CD14-positive monocyte (primary cell): ENCODE results near the gene THAP7. TPM values are rescaled to one million over a fixed set of nuclear protein-coding genes. Genes with fewer than 3 reads are reported as not detected.

Experiments used
- DNase-seq, 3 donors: peaks; one replicate each; pipeline ENCODE4 v3.0.0-alpha.2; 2011 to 2022
- H2AFZ ChIP-seq: 2 replicates; pipeline ENCODE4 v1.6.0; 2012; ENCODE audit warnings: mild to moderate bottlenecking, low read depth, low read length, inconsistent platforms; ENCODE audit not compliant: insufficient read depth, poor library complexity, severe bottlenecking
- H3K27ac ChIP-seq, 2 donors: 1 replicate in 1 of 2; 2 replicates in 1 of 2; pipeline ENCODE4 v1.5.1; 2012 to 2013; ENCODE audit warnings: low read length in 2 of 2, control low read depth in 1 of 2, inconsistent platforms in 1 of 2, low read depth in 1 of 2, mild to moderate bottlenecking in 1 of 2
- H3K27me3 ChIP-seq, 2 donors: one replicate each; pipeline versions ENCODE4 v1.6.0 to v1.6.1; 2011 to 2013; ENCODE audit warnings: low read length in 2 of 2; ENCODE audit not compliant: control insufficient read depth in 2 of 2, insufficient read depth in 2 of 2
- H3K36me3 ChIP-seq, 2 donors: replicated peaks in 1 of 2; 1 replicate in 1 of 2; 2 replicates in 1 of 2; pipeline versions ENCODE4 v1.5.1 to v1.6.1; 2012 to 2013; ENCODE audit warnings: low read length in 2 of 2, control low read depth in 1 of 2, inconsistent platforms in 1 of 2, mild to moderate bottlenecking in 1 of 2; ENCODE audit not compliant: insufficient read depth in 2 of 2, control insufficient read depth in 1 of 2
- H3K4me1 ChIP-seq, 2 donors: 1 replicate in 1 of 2; 2 replicates in 1 of 2; pipeline versions ENCODE4 v1.5.1 to v1.6.1; 2012 to 2013; ENCODE audit warnings: low read length in 2 of 2, control low read depth in 1 of 2, inconsistent platforms in 1 of 2, mild to moderate bottlenecking in 1 of 2, moderate library complexity in 1 of 2; ENCODE audit not compliant: insufficient read depth in 2 of 2, control insufficient read depth in 1 of 2
- H3K4me2 ChIP-seq: replicated peaks from 2 replicates; pipeline ENCODE3; 2012; ENCODE audit warnings: low read length, moderate library complexity, mild to moderate bottlenecking; ENCODE audit not compliant: poor library complexity, severe bottlenecking; ENCODE audit errors: extremely low read depth
- H3K4me3 ChIP-seq, 3 experiments: fragments of 200-600 bp in 1 of 3; sonication (generic) in 1 of 3; replicated peaks in 1 of 3; 1 replicate in 2 of 3; 2 replicates in 1 of 3; pipeline ENCODE4 v1.5.1; 2011 to 2013; ENCODE audit warnings: low read length in 3 of 3, mild to moderate bottlenecking in 3 of 3, control low read depth in 2 of 3, low read depth in 2 of 3, inconsistent platforms in 1 of 3, moderate library complexity in 1 of 3
- H3K79me2 ChIP-seq: 2 replicates; pipeline ENCODE4 v1.6.0; 2012; ENCODE audit warnings: mild to moderate bottlenecking, control low read depth, inconsistent platforms, low read length, moderate library complexity; ENCODE audit not compliant: insufficient read depth
- H3K9ac ChIP-seq: 2 replicates; pipeline ENCODE4 v1.6.0; 2017; ENCODE audit warnings: low read length, mild to moderate bottlenecking; ENCODE audit not compliant: insufficient read depth, poor library complexity, severe bottlenecking
- H3K9me3 ChIP-seq, 2 donors: replicated peaks in 1 of 2; 1 replicate in 1 of 2; 2 replicates in 1 of 2; pipeline versions ENCODE4 v1.5.1 to v1.6.1; 2012 to 2013; ENCODE audit warnings: low read length in 2 of 2, control low read depth in 1 of 2; ENCODE audit not compliant: control insufficient read depth in 1 of 2, insufficient read depth in 1 of 2
- H4K20me1 ChIP-seq: 2 replicates; pipeline ENCODE4 v1.6.0; 2012; ENCODE audit warnings: mild to moderate bottlenecking, low read length, control low read depth, moderate library complexity; ENCODE audit not compliant: insufficient read depth
- H3K27ac Mint-ChIP-seq, 7 donors: one replicate each; pipeline ENCODE4 v1.8.0; 2020; ENCODE audit warnings: mild to moderate bottlenecking in 7 of 7, mixed read lengths in 7 of 7, moderate library complexity in 6 of 7, inconsistent platforms in 2 of 7
- H3K27me3 Mint-ChIP-seq, 3 donors: one replicate each; pipeline ENCODE4 v1.8.0; 2021 to 2022; ENCODE audit warnings: low read depth in 3 of 3, mild to moderate bottlenecking in 3 of 3, mixed read lengths in 3 of 3, moderate library complexity in 3 of 3, inconsistent platforms in 1 of 3
- H3K36me3 Mint-ChIP-seq, 2 donors: one replicate each; pipeline ENCODE4 v1.8.0; 2020; ENCODE audit warnings: mixed read lengths in 2 of 2, inconsistent platforms in 1 of 2, mild to moderate bottlenecking in 1 of 2
- H3K4me1 Mint-ChIP-seq: one replicate; pipeline ENCODE4 v1.8.0; 2020; ENCODE audit warnings: mild to moderate bottlenecking, mixed read lengths
- H3K4me3 Mint-ChIP-seq, 2 donors: one replicate each; pipeline ENCODE4 v1.8.0; 2020; ENCODE audit warnings: mild to moderate bottlenecking in 2 of 2, mixed read lengths in 2 of 2, moderate library complexity in 1 of 2
- H3K9me3 Mint-ChIP-seq, 7 donors: one replicate each; pipeline ENCODE4 v1.8.0; 2020 to 2022; ENCODE audit warnings: mixed read lengths in 7 of 7, mild to moderate bottlenecking in 6 of 7, moderate library complexity in 6 of 7, inconsistent platforms in 2 of 7
- WGBS: methylation state at CpG from one replicate; pipeline ENCODE4 v1.1.5; 2013; ENCODE audit warnings: missing lambda C conversion rate; ENCODE audit not compliant: insufficient coverage; 5-methylcytosine and 5-hydroxymethylcytosine counted together
- intact Hi-C, 2 donors: fragments of 100-400 bp; cut with micrococcal nuclease; formaldehyde crosslinking; loops; one replicate each; pipeline versions ENCODE4 v1.15.0 to v1.15.1; 2023
- polyA plus RNA-seq, 3 donors: library from polyadenylated mRNA; depleted of rRNA in 1 of 3; unstranded in 2 of 3; stranded (reverse) in 1 of 3; fragments of 300-500 nt in 2 of 3; fragments of >200 nt in 1 of 3; fragmentation: Illumina TruSeq in 2 of 3; gene quantifications; 1 replicate in 2 of 3; 2 replicates in 1 of 3; pipeline ENCODE4 v1.2.3, GENCODE V29; 2012 to 2021
- TF ChIP-seq, protein P1 (sequence below): fragments of 200-600 bp; IDR thresholded peaks from one replicate; pipeline ENCODE4 v1.8.0; 2022; ENCODE audit warnings: antibody characterized with exemption, mild to moderate bottlenecking

Gene THAP7
- polyA plus RNA-seq, 3 donors, result 18.4 to 22.9 (median 19.8) TPM

DNA sequence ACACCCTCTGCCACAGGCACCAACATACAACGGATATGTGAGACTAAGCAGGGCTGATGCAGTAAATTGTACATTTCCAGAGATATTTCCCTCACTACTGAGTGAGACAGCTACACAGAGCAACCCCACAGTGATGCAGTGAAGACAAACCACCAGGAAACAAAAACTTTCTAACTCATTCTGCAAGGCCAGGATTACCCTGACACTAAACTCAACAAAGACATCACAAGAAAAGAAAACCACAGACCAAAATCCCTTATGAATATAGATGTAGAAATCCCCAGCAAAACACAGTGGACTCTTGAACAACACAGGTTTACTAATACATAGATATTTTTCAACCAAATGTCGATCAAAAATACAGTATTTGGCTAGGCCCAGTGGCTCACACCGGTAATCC is 32.0 kb upstream of the THAP7 start:
- peak overlapping the region in 1 of 7 donors; percentile 13 for H3K27ac Mint-ChIP-seq
- H3K4me3 Mint-ChIP-seq, result no peak overlapping the region
- intact Hi-C loops, result no loop called here
- no peak for DNase-seq
- Histone ChIP-seq H3K9me3 (no peaks in the 10 kb centered on the region), H3K27ac (no peak overlapping the region), H3K4me1 (no peaks in the 10 kb centered on the region), H3K36me3 (no peaks in the 10 kb centered on the region), H3K4me2 (no peak overlapping the region), H4K20me1 (no peaks in the 10 kb centered on the region), H3K4me3 (no peak overlapping the region), H3K9ac (no peak overlapping the region), H2AFZ (no peak overlapping the region), H3K79me2 (no peaks in the 10 kb centered on the region), H3K27me3 (peaks cover 9 to 30% of the 10 kb centered on the region in 2 donors)
- H3K9me3 Mint-ChIP-seq, result peaks cover 0 to 5% (median 0%) of the 10 kb centered on the region in 7 donors
- H3K36me3 Mint-ChIP-seq, result no peaks in the 10 kb centered on the region
- H3K4me1 Mint-ChIP-seq, result no peaks in the 10 kb centered on the region
- peaks cover 32 to 42% (median 40%) of the 10 kb centered on the region in 3 donors for H3K27me3 Mint-ChIP-seq
- TF ChIP-seq, protein P1, sequence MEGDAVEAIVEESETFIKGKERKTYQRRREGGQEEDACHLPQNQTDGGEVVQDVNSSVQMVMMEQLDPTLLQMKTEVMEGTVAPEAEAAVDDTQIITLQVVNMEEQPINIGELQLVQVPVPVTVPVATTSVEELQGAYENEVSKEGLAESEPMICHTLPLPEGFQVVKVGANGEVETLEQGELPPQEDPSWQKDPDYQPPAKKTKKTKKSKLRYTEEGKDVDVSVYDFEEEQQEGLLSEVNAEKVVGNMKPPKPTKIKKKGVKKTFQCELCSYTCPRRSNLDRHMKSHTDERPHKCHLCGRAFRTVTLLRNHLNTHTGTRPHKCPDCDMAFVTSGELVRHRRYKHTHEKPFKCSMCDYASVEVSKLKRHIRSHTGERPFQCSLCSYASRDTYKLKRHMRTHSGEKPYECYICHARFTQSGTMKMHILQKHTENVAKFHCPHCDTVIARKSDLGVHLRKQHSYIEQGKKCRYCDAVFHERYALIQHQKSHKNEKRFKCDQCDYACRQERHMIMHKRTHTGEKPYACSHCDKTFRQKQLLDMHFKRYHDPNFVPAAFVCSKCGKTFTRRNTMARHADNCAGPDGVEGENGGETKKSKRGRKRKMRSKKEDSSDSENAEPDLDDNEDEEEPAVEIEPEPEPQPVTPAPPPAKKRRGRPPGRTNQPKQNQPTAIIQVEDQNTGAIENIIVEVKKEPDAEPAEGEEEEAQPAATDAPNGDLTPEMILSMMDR, result no peak
- no CpG with 5 or more reads among the region's 3 CpGs for WGBS

DNA sequence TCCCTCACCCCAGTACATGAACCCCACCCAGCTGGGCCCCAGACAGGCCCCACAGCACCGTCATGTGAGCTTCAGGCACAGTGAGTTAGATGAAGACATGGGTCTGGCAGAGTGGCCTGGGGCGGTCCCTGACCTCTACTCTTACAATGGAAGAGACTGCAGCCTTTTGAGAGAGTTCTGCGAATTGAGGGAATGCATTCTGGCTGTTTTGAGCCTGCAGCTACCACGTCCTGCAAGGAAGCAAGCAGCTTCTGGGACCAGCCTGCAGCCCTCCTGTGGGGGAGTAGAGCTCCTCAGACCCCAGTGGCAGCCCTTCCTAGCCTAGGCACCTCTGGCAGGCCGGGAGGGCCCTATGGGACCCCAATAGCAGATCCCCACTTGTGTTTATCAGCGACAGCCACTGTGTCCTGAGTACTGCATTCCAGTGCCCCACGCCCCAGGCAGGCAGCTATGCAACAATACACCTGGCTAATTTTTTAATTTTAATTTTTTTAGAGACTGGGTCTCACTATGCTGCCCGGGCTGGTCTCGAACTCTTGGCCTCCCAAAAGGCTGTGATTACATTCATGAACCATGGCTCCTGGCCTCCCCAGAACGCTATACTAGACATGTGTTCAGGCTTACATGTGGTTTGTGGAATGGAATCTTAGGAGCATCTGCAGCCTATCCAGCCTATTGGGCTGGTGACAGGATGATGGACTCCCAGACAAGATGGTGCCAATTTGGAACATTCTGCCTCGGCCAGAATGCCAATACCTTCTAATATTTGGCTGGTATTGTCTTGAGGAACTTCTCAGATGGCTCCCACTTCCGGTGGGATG is 31.2 kb upstream of the THAP7 start:
- TF ChIP-seq, protein P1, result no peak
- Histone ChIP-seq H3K27me3 (peaks cover 9 to 30% of the 10 kb centered on the region in 2 donors), H3K27ac (no peak overlapping the region), H3K79me2 (no peaks in the 10 kb centered on the region), H3K4me2 (no peak overlapping the region), H4K20me1 (no peaks in the 10 kb centered on the region), H3K36me3 (no peaks in the 10 kb centered on the region), H3K9ac (no peak overlapping the region), H2AFZ (no peak overlapping the region), H3K4me1 (no peaks in the 10 kb centered on the region), H3K9me3 (no peaks in the 10 kb centered on the region), H3K4me3 (no peak overlapping the region)
- H3K27me3 Mint-ChIP-seq, result peaks cover 32 to 42% (median 40%) of the 10 kb centered on the region in 3 donors
- no peak for DNase-seq
- H3K4me3 Mint-ChIP-seq, result peak overlapping the region in 1 of 2 donors; percentile 46
- no peak overlapping the region for H3K27ac Mint-ChIP-seq
- intact Hi-C loops, result no loop called here
- H3K36me3 Mint-ChIP-seq, result no peaks in the 10 kb centered on the region
- WGBS, result 91% methylated on average over 6 of the region's 12 CpGs
- no peaks in the 10 kb centered on the region for H3K4me1 Mint-ChIP-seq
- peaks cover 0 to 5% (median 0%) of the 10 kb centered on the region in 7 donors for H3K9me3 Mint-ChIP-seq
